GM12878 (cell line): ENCODE results near the gene RBM45. TPM values are rescaled to one million over a fixed set of nuclear protein-coding genes. Genes with fewer than 3 reads are reported as not detected.

Source experiments
- ATAC-seq: fragments of 200-7000 bp; cut with Tn5 transposase; 3 replicates; pipeline ENCODE4 v1.9.1; 2020; ENCODE audit warnings: mild to moderate bottlenecking, moderate library complexity
- BruUV-seq: library from RNA; stranded (reverse); fragments of 400-500 nt; replicated peaks from 2 replicates; lab custom pipeline; 2021; lab: Mats Ljungman, UMichigan
- CTCF ChIA-PET: fragments of 300-600 bp; sonication (Branson Sonifier 250); formaldehyde crosslinking; extraction: SDS; loops from one replicate; lab custom pipeline; 2021; ENCODE audit warnings: inconsistent platforms; lab: Yijun Ruan, JAX
- POLR2A ChIA-PET: fragments of 350-600 bp; formaldehyde crosslinking; extraction: SDS; loops from one replicate; lab custom pipeline; 2021; ENCODE audit warnings: inconsistent platforms; lab: Charles Lee
- RAD21 ChIA-PET: fragments of 300-600 bp; sonication (Branson Sonifier 250); formaldehyde crosslinking; loops from one replicate; lab custom pipeline; 2023; ENCODE audit warnings: antibody characterized with exemption; ENCODE audit not compliant: unreplicated experiment; lab: Charles Lee
- SMC1A ChIA-PET: fragments of 300-600 bp; sonication (Branson Sonifier 250); formaldehyde crosslinking; loops from one replicate; lab custom pipeline; 2023; ENCODE audit not compliant: unreplicated experiment, uncharacterized antibody; lab: Charles Lee
- DNase-seq: peaks from one replicate; pipeline ENCODE4 v3.0.0-alpha.2; 2011; ENCODE audit warnings: low read depth, low spot score
- FAIRE-seq: peaks from 3 replicates; lab custom pipeline; 2011; peaks lifted over from hg19 to GRCh38; lab: Jason Lieb, UNC
- H2AFZ ChIP-seq: 2 replicates; pipeline ENCODE4 v1.6.0; 2011; ENCODE audit warnings: low read depth, low read length, control low read depth; ENCODE audit not compliant: control insufficient read depth
- H3K27ac ChIP-seq: 2 replicates; pipeline ENCODE4 v1.5.1; 2011; ENCODE audit warnings: control low read depth; ENCODE audit not compliant: control insufficient read depth, insufficient read depth
- H3K27me3 ChIP-seq, 2 experiments: replicated peaks in 1 of 2; 2 replicates each; pipeline versions ENCODE4 v1.6.0 to v1.6.1; 2011; ENCODE audit warnings: low read length in 1 of 2; ENCODE audit not compliant: control insufficient read depth in 2 of 2, insufficient read depth in 2 of 2
- H3K36me3 ChIP-seq, 2 experiments: 2 replicates each; pipeline ENCODE4 v1.5.1; 2011; ENCODE audit warnings: low read length in 1 of 2; ENCODE audit not compliant: control insufficient read depth in 2 of 2, insufficient read depth in 2 of 2
- H3K4me1 ChIP-seq: 2 replicates; pipeline ENCODE4 v1.6.1; 2011; ENCODE audit warnings: mild to moderate bottlenecking, low read length, moderate library complexity, mixed read lengths; ENCODE audit not compliant: control insufficient read depth, insufficient read depth
- H3K4me2 ChIP-seq: 2 replicates; pipeline ENCODE4 v1.6.0; 2011; ENCODE audit warnings: control low read depth; ENCODE audit not compliant: control insufficient read depth, insufficient read depth
- H3K4me3 ChIP-seq: fragments of 200-600 bp; sonication (generic); 2 replicates; pipeline ENCODE4 v1.5.1; 2016
- H3K79me2 ChIP-seq: 2 replicates; pipeline ENCODE4 v1.6.0; 2011; ENCODE audit warnings: low read length; ENCODE audit not compliant: control insufficient read depth, insufficient read depth
- H3K9ac ChIP-seq: 2 replicates; pipeline ENCODE4 v1.8.0; 2011; ENCODE audit warnings: low read length, control low read depth, mixed read lengths; ENCODE audit not compliant: control insufficient read depth, insufficient read depth
- H3K9me3 ChIP-seq: replicated peaks from 3 replicates; pipeline ENCODE4 v1.5.1; 2011; ENCODE audit warnings: mild to moderate bottlenecking, low read length; ENCODE audit not compliant: control insufficient read depth, insufficient read depth
- H4K20me1 ChIP-seq: 2 replicates; pipeline ENCODE4 v1.6.0; 2011; ENCODE audit not compliant: control insufficient read depth, insufficient read depth
- GABPA ChIP-seq: IDR thresholded peaks from 2 replicates; pipeline ENCODE4 v1.6.1; 2014; ENCODE audit warnings: antibody characterized with exemption, low read depth, mild to moderate bottlenecking, inconsistent platforms
- HDAC6 ChIP-seq: fragments of 200-600 bp; sonication (generic); IDR thresholded peaks from one replicate; pipeline ENCODE4 v1.8.0; 2017; ENCODE audit warnings: antibody characterized with exemption; ENCODE audit not compliant: unreplicated experiment
- HDGF ChIP-seq: fragments of 450-650 bp; IDR thresholded peaks from 2 replicates; pipeline ENCODE4 v1.6.1; 2016; ENCODE audit warnings: antibody characterized with exemption
- MEF2B ChIP-seq: fragments of 450-650 bp; IDR thresholded peaks from 2 replicates; pipeline ENCODE4 v1.6.1; 2018; ENCODE audit warnings: mild to moderate bottlenecking, moderate library complexity; ENCODE audit not compliant: partially characterized antibody, poor library complexity, severe bottlenecking
- NRF1 ChIP-seq: conservative IDR thresholded peaks from 2 replicates; pipeline ENCODE4 v1.6.1; 2011; ENCODE audit warnings: mild to moderate bottlenecking, low read depth, low read length, improper control_type of control experiment
- WGBS: methylation state at CpG from one replicate; pipeline ENCODE4 v1.1.6; 2016; ENCODE audit warnings: low lambda C conversion rate; ENCODE audit not compliant: insufficient replicate concordance, insufficient coverage; ENCODE audit errors: missing lambda C conversion rate; 5-methylcytosine and 5-hydroxymethylcytosine counted together
- in situ Hi-C: fragments of 300-500 bp; cut with MboI; formaldehyde crosslinking; loops from 9 replicates; pipeline ENCODE4 v1.14.3; 2018; ENCODE audit warnings: mixed read lengths
- intact Hi-C: fragments of 100-400 bp; cut with micrococcal nuclease; formaldehyde crosslinking; loops from one replicate; pipeline ENCODE4 v1.14.2; 2022; ENCODE audit not compliant: unreplicated experiment
- polyA plus RNA-seq, 11 experiments: library from polyadenylated mRNA; depleted of rRNA in 4 of 11; unstranded in 6 of 11; stranded (reverse) in 5 of 11; fragments of >200 nt; fragmentation: Nextera tagmentation in 4 of 11; fragmentation: Illumina TruSeq in 1 of 11; extraction: Ambion mirVana in 4 of 11; extraction: Trizol in 1 of 11; gene quantifications; 1 replicate in 1 of 11; 2 replicates in 10 of 11; pipeline versions ENCODE4 v1.2.1 to v1.2.3, GENCODE V29; 2011 to 2016; ENCODE audit warnings: inconsistent platforms in 2 of 11, missing spikeins in 2 of 11, low read depth in 1 of 11
- total RNA-seq, 4 experiments: library from RNA; depleted of rRNA in 3 of 4; stranded (reverse); fragments of >200 nt in 3 of 4; fragmentation: Illumina TruSeq in 1 of 4; extraction: Trizol in 1 of 4; gene quantifications; 2 replicates each; pipeline versions ENCODE4 v1.2.1 to v1.2.3, GENCODE V29; 2013 to 2021
- TF ChIP-seq, protein P1 (sequence below): fragments of 450-650 bp; IDR thresholded peaks from 2 replicates; pipeline ENCODE4 v1.6.1; 2016; ENCODE audit warnings: mild to moderate bottlenecking, moderate library complexity, borderline replicate concordance
- TF ChIP-seq, protein P2 (sequence below): IDR thresholded peaks from 2 replicates; pipeline ENCODE4 v1.6.1; 2012; ENCODE audit warnings: low read depth, low read length, improper control_type of control experiment

The RBM45 gene
- total and polyA plus RNA-seq, 10 of the 15 experiments (the other 5 are each of a cell fraction or from before 2014, with no cell fraction given) = 6.2 to 21.7 (median 14.6) TPM

DNA sequence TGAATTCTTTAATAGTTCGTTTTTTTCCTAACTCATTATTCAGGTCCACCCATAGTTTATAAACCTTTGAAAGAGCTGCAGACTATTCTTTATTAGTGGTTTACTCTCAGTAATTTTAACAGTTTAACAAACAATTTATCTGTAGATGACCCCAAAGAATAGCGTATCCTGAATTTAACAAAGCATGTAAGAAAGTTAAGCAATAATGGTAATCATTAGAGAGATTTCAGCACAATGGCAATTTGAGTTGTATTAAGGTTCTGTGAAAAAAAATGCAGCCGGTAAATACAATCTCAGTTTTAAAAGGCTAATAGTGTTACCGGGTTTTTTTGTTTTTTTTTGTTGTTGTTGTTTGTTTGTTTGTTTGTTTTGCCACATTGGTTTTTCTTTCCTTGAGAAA lies 40.3 kb downstream of the RBM45 start:
- no peak for FAIRE-seq
- 20% methylated on average over 4 of the region's 4 CpGs for WGBS
- Histone ChIP-seq H3K4me3 (no peak overlapping the region), H2AFZ (no peak overlapping the region), H3K4me2 (no peak overlapping the region), H3K9ac (no peak overlapping the region), H4K20me1 (no peaks in the 10 kb centered on the region), H3K27me3 (no peaks in the 10 kb centered on the region), H3K36me3 (no peaks in the 10 kb centered on the region), H3K27ac (no peak overlapping the region), H3K79me2 (no peaks in the 10 kb centered on the region), H3K4me1 (no peaks in the 10 kb centered on the region), H3K9me3 (no peaks in the 10 kb centered on the region; the same call in 2 of the 3 replicates)
- ChIA-PET CTCF (interaction anchor here (0.6 to 1.4 kb wide), 3 partner anchors 41 to 262 kb away, joined by 3 to 5 read pairs (median 4); partner anchors contain the start of gene RBM45), SMC1A (no interaction called here), RAD21 (no interaction called here), POLR2A (no interaction called here)
- no peak for TF ChIP-seq HDGF
- no peak for TF ChIP-seq GABPA
- no peak for TF ChIP-seq NRF1
- TF ChIP-seq, protein P1, sequence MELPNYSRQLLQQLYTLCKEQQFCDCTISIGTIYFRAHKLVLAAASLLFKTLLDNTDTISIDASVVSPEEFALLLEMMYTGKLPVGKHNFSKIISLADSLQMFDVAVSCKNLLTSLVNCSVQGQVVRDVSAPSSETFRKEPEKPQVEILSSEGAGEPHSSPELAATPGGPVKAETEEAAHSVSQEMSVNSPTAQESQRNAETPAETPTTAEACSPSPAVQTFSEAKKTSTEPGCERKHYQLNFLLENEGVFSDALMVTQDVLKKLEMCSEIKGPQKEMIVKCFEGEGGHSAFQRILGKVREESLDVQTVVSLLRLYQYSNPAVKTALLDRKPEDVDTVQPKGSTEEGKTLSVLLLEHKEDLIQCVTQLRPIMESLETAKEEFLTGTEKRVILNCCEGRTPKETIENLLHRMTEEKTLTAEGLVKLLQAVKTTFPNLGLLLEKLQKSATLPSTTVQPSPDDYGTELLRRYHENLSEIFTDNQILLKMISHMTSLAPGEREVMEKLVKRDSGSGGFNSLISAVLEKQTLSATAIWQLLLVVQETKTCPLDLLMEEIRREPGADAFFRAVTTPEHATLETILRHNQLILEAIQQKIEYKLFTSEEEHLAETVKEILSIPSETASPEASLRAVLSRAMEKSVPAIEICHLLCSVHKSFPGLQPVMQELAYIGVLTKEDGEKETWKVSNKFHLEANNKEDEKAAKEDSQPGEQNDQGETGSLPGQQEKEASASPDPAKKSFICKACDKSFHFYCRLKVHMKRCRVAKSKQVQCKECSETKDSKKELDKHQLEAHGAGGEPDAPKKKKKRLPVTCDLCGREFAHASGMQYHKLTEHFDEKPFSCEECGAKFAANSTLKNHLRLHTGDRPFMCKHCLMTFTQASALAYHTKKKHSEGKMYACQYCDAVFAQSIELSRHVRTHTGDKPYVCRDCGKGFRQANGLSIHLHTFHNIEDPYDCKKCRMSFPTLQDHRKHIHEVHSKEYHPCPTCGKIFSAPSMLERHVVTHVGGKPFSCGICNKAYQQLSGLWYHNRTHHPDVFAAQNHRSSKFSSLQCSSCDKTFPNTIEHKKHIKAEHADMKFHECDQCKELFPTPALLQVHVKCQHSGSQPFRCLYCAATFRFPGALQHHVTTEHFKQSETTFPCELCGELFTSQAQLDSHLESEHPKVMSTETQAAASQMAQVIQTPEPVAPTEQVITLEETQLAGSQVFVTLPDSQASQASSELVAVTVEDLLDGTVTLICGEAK = no peak
- TF ChIP-seq, protein P2, sequence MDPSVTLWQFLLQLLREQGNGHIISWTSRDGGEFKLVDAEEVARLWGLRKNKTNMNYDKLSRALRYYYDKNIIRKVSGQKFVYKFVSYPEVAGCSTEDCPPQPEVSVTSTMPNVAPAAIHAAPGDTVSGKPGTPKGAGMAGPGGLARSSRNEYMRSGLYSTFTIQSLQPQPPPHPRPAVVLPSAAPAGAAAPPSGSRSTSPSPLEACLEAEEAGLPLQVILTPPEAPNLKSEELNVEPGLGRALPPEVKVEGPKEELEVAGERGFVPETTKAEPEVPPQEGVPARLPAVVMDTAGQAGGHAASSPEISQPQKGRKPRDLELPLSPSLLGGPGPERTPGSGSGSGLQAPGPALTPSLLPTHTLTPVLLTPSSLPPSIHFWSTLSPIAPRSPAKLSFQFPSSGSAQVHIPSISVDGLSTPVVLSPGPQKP = no peak
- TF ChIP-seq MEF2B = no peak
- TF ChIP-seq HDAC6 = no peak
- DNase-seq = no peak
- no peak for ATAC-seq
- intact Hi-C loops = no loop called here
- BruUV-seq = no TSS peak
- in situ Hi-C loops = no loop called here
